ENCODE results near the gene SLC1A1. TPM values are rescaled to one million over a fixed set of nuclear protein-coding genes. Genes with fewer than 3 reads are reported as not detected.

The SLC1A1 gene
- total and polyA plus RNA-seq, 2 experiments from 2014 or later, result 34.6 to 47.6 TPM

- Histone ChIP-seq H3K9me2 (ENCODE audit: insufficient read depth) (no peaks in the 10 kb centered on the region), H4K20me1 (ENCODE audit: insufficient read depth) (no peaks in the 10 kb centered on the region), H3K4me2 (ENCODE audit: unreplicated experiment) (no peak overlapping the region), H3K27me3 (replicated peaks; ENCODE audit: insufficient read depth) (no peaks in the 10 kb centered on the region), H3K36me3 (ENCODE audit: low read depth) (peaks cover 38% of the 10 kb centered on the region), H3F3A (ENCODE audit: insufficient read depth) (0 out of 2 replicates have a peak, but pooled peaks cover 7% of the 10 kb centered on the region), H3K4me1 (ENCODE audit: insufficient read depth) (no peaks in the 10 kb centered on the region), H3K9me3 (ENCODE audit: low read depth) (no peaks in the 10 kb centered on the region), H3K27ac (no peak overlapping the region), H2AFZ (no peak overlapping the region), H3K9ac (no peak overlapping the region), H3K4me3 (no peak overlapping the region), H3K79me2 (ENCODE audit: insufficient read depth) (no peaks in the 10 kb centered on the region)
- WGBS, 2 experiments (ENCODE audit: low coverage in 1 of 2, low lambda C conversion rate in 2 of 2, missing lambda C conversion rate in 2 of 2), result 33 to 51% methylated on average over 2 of the region's 2 CpGs
- TF ChIP-seq EZH2phosphoT487 (IDR thresholded peaks at IDR 0.05; ENCODE audit: insufficient read depth, low read depth), result no peak
- peak; percentile 36 for DNase-seq
- in situ Hi-C loops (cut with MboI), result no loop called here
These were observed 88.7 kb downstream of the SLC1A1 start for GRCh38 chr9:4579001-4579400.

DNA sequence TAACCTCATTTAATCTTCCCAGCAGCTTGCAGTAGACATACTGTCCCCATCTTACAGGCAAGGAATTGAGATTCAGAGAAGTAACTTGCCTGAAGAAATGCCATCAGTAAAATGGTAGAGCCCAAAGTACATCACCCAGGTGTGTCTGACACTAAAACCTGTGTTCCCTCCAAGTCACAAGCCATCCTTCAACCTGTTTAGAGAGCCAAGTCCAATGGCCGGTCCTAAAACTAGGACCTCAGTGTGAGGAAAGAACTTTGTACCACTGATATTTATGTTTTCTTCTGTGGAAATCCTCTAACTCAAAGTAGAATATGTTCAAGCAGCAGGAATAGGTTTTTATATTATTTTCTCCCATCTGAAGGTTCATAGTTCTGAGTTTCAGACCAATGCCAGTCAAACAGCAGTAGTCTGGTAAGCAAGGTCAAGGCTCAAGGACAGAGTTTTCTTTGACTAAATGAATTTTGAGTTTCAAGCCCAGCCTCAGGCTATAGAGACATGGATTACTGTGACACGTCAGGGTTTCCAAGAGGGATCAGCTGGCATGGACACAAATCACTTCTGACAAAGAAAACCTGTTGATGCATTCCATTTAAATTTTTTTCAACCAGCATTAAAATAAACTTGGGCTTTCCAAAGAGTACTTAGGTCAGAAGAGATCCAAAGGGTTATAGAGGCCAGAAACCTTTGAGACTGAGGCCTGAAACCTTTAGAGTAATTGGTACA lies 90.9 kb downstream of the SLC1A1 start:
- DNase-seq, result no peak
- Histone ChIP-seq H3K9me3 (ENCODE audit: low read depth) (no peaks in the 10 kb centered on the region), H3K9me2 (ENCODE audit: insufficient read depth) (no peaks in the 10 kb centered on the region), H4K20me1 (ENCODE audit: insufficient read depth) (no peaks in the 10 kb centered on the region), H3K79me2 (ENCODE audit: insufficient read depth) (no peaks in the 10 kb centered on the region), H3K36me3 (ENCODE audit: low read depth) (peaks cover 43% of the 10 kb centered on the region), H3K4me2 (ENCODE audit: unreplicated experiment) (no peak overlapping the region), H3K4me3 (no peak overlapping the region), H3F3A (ENCODE audit: insufficient read depth) (0 out of 2 replicates have a peak, but pooled peaks cover 7% of the 10 kb centered on the region), H3K27me3 (replicated peaks; ENCODE audit: insufficient read depth) (no peaks in the 10 kb centered on the region), H2AFZ (no peak overlapping the region), H3K9ac (no peak overlapping the region), H3K27ac (no peak overlapping the region), H3K4me1 (ENCODE audit: insufficient read depth) (no peaks in the 10 kb centered on the region)
- in situ Hi-C loops (cut with MboI), result no loop called here
- TF ChIP-seq EZH2phosphoT487 (IDR thresholded peaks at IDR 0.05; ENCODE audit: insufficient read depth, low read depth), result no peak
- no peak for TF ChIP-seq EZH2 (IDR thresholded peaks at IDR 0.05; ENCODE audit: insufficient read depth, poor library complexity, severe bottlenecking)
- 94 to 100% methylated on average over 2 of the region's 2 CpGs for WGBS, 2 experiments (ENCODE audit: low coverage in 1 of 2, low lambda C conversion rate in 2 of 2, missing lambda C conversion rate in 2 of 2)

GRCh38 chr9:4581861-4582565 lies 91.7 kb downstream of the SLC1A1 start:
- no peaks in the 10 kb centered on the region for H3K9me2 ChIP-seq (ENCODE audit: insufficient read depth)
- no peak overlapping the region for H3K4me2 ChIP-seq (ENCODE audit: unreplicated experiment)
- H3K4me1 ChIP-seq (ENCODE audit: insufficient read depth), result no peaks in the 10 kb centered on the region
- H3K4me3 ChIP-seq, result no peak overlapping the region
- no peaks in the 10 kb centered on the region for H4K20me1 ChIP-seq (ENCODE audit: insufficient read depth)
- TF ChIP-seq EZH2phosphoT487 (IDR thresholded peaks at IDR 0.05; ENCODE audit: insufficient read depth, low read depth), result no peak
- TF ChIP-seq EZH2 (IDR thresholded peaks at IDR 0.05; ENCODE audit: insufficient read depth, poor library complexity, severe bottlenecking), result no peak
- 43 to 50% methylated on average over 1 of the region's 1 CpG for WGBS, 2 experiments (ENCODE audit: low coverage in 1 of 2, low lambda C conversion rate in 2 of 2, missing lambda C conversion rate in 2 of 2)
- H3K79me2 ChIP-seq (ENCODE audit: insufficient read depth), result no peaks in the 10 kb centered on the region
- no peak overlapping the region for H3K27ac ChIP-seq
- no peak overlapping the region for H3K9ac ChIP-seq
- in situ Hi-C loops (cut with MboI), result no loop called here
- H3F3A ChIP-seq (ENCODE audit: insufficient read depth), result 0 out of 2 replicates have a peak, but pooled peaks cover 7% of the 10 kb centered on the region
- no peaks in the 10 kb centered on the region for H3K9me3 ChIP-seq (ENCODE audit: low read depth)
- H2AFZ ChIP-seq, result no peak overlapping the region
- no peak for DNase-seq
- no peaks in the 10 kb centered on the region for H3K27me3 ChIP-seq (replicated peaks; ENCODE audit: insufficient read depth)
- peaks cover 39% of the 10 kb centered on the region for H3K36me3 ChIP-seq (ENCODE audit: low read depth)

DNA sequence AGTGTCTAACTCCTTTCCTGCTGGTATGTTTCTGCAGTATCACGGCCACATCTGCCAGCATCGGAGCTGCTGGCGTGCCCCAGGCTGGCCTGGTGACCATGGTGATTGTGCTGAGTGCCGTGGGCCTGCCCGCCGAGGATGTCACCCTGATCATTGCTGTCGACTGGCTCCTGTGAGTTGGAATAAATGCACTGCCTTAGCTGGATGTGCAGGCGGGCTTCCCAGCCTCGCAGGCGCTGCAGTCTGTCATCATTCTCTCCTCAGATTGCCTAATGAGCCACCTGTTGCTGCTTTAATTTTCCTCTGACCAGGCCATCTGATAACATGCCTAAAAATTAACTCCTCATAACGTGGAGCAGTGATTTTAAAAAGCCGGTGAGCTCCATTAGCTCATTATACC lies 92.7 kb downstream of the SLC1A1 start:
- no peaks in the 10 kb centered on the region for H3K4me1 ChIP-seq (ENCODE audit: insufficient read depth)

More for the DNA sequence above, 92.7 kb downstream of the SLC1A1 start:
- in situ Hi-C loops (cut with MboI), result no loop called here
- Histone ChIP-seq H3K27ac (no peak overlapping the region), H3K36me3 (ENCODE audit: low read depth) (peaks cover 32% of the 10 kb centered on the region), H4K20me1 (ENCODE audit: insufficient read depth) (no peaks in the 10 kb centered on the region), H3K4me3 (no peak overlapping the region), H3F3A (ENCODE audit: insufficient read depth) (0 out of 2 replicates have a peak, but pooled peaks cover 6% of the 10 kb centered on the region), H3K9me3 (ENCODE audit: low read depth) (no peaks in the 10 kb centered on the region), H3K27me3 (replicated peaks; ENCODE audit: insufficient read depth) (no peaks in the 10 kb centered on the region), H3K79me2 (ENCODE audit: insufficient read depth) (no peaks in the 10 kb centered on the region), H2AFZ (no peak overlapping the region), H3K4me2 (ENCODE audit: unreplicated experiment) (no peak overlapping the region), H3K9ac (no peak overlapping the region), H3K9me2 (ENCODE audit: insufficient read depth) (no peaks in the 10 kb centered on the region)
- DNase-seq, result no peak
- 87 to 89% methylated on average over 12 of the region's 12 CpGs for WGBS, 2 experiments (ENCODE audit: low coverage in 1 of 2, low lambda C conversion rate in 2 of 2, missing lambda C conversion rate in 2 of 2)
- TF ChIP-seq EZH2 (IDR thresholded peaks at IDR 0.05; ENCODE audit: insufficient read depth, poor library complexity, severe bottlenecking) (no peak), EZH2phosphoT487 (IDR thresholded peaks at IDR 0.05; ENCODE audit: insufficient read depth, low read depth) (no peak)

Measured in GM23248 (cell line).